ENCODE results near the gene PTPN2. TPM values are rescaled to one million over a fixed set of nuclear protein-coding genes. Genes with fewer than 3 reads are reported as not detected.
A peak's percentile ranks its signal among the peaks of the same experiment; 100 is the strongest.

PTPN2 gene
- polyA plus RNA-seq, 5 donors = 55.2 to 79.2 (median 72.9) TPM

DNA sequence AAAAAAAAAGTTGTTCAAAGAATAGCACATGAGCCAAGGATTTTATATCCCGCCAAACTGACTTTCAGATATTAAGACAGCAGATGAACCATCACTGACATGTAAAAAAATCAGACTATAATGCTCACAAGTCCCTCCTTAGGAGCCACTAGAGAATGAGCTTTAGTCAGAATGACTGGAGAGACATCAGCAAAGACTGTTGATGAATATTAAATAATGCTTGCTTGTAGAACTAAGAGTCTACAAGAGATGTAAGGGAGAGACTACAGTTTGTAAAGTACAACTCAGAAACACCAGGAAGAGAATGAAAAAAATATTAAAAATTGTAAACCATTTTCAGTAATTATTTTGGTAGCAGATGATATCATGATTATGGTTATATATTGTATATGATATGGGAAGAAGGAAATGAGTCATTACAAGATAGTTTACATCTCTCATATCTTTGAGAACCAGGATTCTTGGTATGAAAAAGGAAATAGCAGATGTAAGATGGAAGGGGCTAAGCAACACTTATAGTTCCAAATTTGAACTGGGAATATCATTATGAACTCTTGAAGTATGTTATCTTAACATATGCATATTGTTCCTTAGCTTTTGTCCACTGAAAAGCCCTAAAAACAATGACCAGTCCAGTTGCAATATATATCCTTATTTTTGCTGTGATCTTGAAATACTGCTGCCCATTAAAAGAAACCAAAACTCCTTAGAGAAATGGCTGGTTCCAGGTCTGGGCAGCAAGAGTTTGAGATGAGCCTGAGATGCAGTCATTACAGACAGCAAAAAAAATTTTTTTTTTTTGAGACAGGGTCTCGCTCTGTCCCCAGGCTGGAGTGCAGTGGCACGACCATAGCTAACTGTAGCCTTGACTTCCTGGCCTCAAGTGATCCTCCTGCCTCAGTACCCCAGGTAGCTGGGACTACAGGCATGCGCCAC is 55.7 kb downstream of the PTPN2 start:
- no peak for DNase-seq

DNA sequence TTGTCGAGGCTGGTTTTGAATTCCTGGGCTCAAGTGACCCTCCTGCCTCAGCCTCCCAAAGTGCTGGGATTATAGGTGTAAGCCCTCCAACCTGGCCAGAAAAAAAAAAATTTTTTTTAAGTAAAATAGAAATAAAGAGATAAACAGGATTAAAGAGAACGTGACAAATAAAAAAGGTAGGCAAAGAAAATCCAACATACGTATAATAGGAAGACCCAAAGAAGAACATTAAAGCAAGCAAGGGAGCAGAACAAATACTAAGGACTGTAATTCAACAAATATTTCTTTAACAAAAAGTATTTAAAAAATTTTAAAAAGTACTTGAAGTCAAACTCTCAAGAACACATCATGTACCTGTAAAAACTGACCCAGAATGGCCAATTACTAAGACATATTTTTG is 56.4 kb downstream of the PTPN2 start:
- DNase-seq = no peak

DNA sequence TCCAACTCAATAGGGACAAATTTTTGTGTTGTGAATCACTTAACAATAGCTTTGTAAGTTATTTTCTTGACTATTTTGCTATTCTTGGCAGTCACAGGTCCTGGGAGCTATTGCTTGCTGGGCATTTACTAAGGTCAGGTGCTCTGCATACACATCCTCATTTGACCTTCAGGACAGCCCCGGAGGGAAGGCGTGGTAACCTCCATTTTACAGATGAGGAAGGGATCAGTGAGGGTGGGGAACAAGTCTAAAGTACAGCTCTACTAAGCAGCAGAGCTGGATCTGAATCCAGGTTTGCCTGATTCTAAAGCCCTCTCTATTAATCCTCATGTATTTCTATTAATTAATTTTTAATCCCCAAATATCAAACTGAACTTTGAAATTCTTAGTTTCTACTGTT is 58.8 kb downstream of the PTPN2 start:
- DNase-seq = no peak

DNA sequence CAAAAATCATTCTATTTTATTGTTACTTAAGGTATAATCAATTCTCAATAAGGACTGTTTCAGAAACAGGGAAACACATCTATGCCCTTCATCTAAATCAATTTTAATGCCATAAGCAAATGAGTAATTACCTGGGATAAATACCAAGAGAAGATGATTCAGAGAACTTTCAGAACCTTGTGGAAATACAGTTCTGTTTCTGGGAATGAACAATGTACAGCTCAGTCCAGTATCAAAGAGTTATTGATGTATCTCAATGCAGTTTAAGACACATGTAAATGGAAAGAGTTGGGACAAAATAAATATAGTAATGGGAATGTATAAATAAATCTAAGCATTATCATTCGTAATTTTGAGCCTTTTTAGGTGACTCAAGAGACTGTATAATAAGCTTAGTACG is 60.1 kb downstream of the PTPN2 start:
- no peak for DNase-seq

DNA sequence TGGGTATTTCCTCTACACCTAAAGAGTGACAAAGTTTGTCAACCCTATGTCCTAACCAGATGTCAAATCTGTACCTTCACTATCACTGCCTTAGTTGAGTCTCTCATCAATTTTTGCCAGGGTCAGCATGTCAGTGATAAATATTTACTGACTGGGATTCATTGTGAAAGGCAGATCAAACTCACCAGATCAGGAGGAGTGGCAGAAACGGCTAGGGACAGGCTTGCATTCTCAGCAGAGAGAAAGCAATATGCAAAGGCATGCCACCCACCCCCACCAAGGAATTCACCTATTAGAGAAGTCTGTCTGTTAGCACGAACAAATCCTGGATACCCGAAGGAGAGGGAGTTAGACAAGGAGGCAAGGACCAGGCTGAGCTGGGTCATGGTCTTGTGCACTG is 62.6 kb downstream of the PTPN2 start:
- DNase-seq = no peak

DNA sequence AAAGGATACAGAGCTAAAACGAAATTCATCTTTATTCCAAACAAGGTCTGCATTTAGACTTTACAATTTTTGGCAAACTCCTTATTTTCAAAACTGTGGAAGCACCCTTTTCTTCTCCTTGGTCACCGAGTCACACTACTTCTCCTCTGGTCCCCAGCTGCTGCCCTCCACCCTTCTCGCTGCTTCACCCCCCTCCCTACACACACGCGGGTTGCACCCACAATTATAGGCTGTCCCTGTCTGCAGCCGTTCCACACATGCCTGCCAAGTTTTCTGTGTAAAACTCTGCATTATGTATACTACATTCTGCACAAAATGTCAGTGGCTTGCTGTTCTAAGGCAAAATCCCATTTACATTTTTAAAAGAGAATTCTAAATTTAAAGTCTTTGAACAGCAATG is 63.5 kb downstream of the PTPN2 start:
- peak; percentile 9 to 28 for DNase-seq

DNA sequence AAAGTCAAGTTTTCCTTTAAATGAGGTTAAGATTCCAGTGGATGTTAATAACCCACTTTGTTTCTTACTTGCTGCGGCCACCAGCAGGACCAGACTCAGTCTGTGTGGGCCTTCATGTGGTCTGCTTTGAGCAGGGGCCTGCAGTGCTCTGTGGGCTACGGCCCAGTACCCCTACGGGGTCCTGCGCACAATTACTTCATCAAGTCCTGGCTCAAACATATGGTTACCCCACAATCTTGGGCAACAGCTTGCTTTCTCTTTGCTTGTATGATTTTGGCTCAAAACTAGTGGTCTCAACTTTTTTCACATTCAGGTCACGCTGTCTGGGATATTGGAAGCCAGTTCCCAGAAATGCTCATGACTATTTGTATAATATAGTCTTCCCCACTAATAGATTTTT is 64.2 kb downstream of the PTPN2 start:
- peak in 1 of 2 donors; percentile 11 for DNase-seq

DNA sequence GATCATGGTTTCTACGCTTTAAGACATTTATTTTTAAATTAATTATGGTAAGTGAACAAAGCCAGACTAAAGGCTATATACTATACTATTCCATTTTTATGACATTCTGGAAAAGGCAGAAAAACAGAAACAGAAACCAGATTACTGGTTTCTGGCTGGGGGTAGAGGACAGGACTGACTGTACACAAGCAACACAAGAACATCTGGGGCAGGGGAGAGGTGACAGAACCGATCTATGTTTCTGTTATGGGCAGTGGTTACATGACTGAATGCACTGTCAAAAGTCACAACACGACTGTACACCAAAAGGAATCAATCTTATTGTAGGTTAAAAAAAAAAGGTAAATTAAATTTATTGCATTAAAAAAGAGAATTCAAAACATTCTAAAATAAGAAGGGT is 64.7 kb downstream of the PTPN2 start:
- no peak for DNase-seq

DNA sequence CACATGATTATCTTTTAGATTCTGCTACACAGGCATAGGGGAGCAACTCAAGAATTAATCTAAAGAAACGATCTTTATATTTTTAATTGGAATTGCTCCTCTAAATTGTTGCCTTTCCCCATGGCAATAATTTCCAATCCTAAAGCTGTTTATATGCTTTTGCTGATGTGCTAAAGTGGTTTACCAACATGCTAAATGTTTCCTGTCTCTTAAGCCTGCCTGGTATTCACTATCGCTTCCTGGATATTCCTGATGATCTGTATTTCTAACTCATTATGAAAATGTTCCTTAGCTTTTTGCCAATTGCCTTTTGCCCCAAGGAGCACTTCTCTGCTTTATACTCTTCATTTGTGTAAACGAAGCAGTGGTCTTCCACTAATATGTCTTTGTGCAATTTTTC is 65.8 kb downstream of the PTPN2 start:
- no peak for DNase-seq

DNA sequence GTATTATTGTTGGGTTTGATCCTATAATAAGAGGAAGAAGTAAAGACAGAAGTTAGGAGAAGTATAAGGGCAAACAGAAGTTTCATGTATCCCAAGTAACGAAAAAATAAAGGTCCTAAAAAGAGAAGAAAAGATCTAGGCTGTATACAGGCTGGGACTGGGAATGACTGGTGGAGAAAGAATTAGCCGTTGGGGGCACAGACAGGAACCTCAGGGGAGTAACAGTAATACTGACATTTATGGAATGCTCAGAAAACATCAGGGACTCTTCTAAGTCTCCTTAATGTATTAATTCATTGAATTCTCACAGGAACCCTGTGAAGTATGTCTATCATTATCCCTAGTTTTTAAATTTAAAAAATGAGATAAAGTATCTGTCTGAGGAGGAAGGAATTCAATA is 67.6 kb downstream of the PTPN2 start:
- DNase-seq = no peak

DNA sequence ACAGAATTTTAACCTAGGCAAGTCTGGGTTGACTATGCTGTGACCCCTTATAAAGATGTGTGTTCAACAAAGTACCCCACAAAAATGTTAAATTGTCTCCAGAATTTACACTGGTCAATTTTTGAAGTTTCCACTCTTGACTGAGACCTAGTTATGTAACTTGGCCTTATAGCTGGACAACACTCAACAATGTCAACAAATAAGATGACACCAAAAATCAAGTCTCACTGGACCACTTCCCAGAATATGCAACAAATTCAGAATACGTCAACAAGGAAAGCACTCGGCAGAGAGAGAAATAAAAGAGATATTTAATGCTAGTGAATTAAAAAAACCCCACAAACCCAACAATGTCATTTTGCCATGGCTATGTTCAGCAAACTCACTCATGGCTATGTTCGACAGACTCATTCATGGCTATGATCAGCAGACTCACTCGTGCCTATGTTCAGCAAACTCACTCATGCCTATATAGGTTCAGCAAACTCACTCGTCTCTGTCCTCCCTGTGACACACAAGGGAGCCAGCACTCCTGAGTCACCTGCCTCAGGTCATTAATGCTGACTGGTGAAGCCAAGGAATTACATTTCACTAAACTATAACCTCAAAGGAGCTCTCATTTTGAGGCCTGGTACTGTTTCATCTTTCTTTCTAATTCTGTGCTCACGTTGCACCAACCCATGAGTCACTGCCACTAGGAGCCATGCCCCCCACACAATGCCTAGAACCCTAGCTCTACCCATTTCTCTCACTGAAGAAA is 72.7 kb downstream of the PTPN2 start:
- DNase-seq = no peak

DNA sequence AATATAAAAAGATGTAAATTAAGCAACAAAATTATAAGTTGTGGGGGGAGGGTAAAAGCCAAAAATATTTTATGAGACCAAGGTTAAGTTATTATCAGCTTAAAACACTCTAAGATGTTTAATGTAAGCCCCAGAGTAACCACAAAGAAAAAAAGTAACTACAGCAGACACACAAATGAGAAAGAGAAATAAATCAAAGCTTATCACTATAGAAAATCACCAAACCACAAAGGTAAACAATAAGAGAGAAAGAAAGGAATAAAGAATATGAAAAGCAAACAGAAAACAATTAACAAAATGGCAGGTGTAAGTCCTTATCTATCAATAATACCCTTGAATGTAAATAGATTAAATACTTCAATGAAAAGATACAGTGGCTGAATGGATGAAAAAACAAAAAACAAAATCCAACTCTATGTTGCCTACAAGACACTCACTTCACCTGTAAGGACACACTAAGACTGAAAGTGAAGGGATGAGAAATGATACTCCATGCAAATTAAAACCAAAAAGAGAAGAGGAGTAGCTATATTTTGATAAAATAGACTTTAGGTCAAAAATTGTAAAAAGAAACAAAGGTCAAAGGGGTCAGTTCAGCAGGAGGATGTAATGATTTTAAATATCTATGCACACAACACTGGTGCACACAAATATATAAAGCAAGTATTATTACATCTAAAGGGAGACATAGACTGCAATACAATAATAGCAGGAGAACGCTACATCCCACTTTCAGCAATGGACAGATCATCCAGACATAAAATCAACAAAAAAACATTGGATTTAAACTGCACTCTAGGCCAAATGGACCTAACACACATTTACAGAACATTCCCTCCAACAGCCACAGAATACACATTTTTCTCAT is 80.7 kb downstream of the PTPN2 start:
- DNase-seq = no peak

DNA sequence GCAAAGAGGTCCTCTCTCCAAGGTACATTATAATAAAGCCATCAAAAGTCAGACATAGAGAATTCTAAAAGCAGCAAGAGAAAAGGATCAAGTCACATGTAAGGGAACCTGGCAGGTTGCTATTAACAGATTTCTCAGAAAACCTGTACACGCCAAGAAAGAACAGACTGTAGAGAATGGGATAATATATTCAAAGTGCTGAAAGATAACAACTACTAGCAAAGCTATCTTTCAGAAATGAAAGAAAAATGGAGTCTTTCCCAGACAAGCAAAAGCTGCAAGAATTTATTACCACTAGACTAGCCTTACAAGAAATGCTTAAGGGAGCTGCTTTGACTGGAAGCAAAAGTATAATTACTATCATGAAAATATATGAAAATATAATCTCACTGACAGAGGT is 81.5 kb downstream of the PTPN2 start:
- no peak for DNase-seq

DNA sequence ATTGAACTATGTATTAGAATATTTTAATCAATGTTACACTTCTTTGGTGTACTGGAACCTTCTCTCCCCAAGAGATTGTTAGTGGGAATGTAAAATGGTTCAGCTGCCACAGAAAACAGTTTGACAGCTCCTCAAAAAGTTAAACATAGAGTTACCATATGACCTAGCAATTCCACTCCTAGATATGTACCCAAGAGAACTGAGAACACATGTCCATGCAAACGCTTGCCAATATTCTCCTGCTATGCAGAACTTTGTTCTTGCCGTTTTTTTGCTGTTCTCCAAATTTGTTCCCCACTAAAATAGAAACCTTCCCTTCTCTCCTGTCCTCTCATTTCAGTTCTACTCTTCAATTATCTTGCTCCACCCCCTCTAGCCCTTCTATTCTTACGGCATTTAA is 87.6 kb downstream of the PTPN2 start:
- DNase-seq = no peak

DNA sequence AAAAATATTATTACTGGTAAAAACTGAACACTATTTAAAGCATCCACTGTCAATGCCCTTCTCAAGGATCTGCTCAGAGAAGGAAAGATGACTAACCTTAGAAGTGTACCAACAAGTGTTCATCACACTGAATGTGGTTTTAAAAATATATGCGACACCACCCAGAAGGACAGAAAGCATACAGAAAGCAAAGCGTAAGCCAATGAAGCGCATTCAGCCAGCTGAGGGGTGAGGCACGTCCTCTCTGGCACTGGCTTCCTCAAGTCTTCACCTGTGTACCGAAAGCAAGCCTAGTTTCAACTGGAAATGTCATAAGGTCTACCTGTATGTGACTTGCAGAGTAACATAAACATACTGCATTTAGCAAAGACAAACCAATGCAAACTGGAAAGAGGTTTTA is 92.4 kb downstream of the PTPN2 start:
- no peak for DNase-seq

DNA sequence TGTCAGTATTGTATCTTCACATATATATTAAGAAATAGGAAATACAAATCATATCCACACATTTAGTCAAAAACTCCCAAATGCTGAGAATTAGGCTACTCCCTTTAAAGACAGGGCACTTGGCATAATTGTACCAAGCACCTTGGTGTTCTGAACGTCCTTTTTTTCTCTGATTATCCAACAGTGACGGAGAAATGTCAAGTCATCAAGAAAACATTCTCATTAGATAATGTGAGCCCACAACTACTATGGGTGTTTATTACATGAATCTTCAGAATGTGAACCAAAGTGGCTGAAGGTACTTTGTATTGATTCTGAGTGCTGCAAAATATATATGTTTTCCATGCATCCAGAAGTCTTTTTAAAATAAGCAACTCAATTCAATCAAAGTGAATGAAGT is 97.4 kb downstream of the PTPN2 start:
- no peak for DNase-seq

DNA sequence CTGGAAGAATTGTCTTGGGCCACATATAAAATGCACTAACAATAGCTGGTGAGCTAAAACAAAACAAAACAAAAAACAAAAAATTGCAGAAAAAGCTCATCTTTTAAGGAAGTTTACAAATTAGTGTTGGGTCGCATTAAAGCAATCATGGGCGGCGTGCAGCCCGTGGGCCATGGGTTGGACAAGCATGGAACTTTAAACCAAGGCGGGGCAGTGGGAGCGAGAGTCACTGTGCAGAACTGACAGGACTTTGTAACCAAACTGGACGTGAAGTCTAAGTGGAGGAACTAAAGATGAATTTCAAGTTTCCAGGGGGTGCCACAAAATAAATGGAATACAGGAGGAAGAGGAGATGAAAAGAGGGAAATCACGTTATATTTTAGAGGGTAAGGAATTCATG is 100.5 kb downstream of the PTPN2 start:
- no peak for DNase-seq

DNA sequence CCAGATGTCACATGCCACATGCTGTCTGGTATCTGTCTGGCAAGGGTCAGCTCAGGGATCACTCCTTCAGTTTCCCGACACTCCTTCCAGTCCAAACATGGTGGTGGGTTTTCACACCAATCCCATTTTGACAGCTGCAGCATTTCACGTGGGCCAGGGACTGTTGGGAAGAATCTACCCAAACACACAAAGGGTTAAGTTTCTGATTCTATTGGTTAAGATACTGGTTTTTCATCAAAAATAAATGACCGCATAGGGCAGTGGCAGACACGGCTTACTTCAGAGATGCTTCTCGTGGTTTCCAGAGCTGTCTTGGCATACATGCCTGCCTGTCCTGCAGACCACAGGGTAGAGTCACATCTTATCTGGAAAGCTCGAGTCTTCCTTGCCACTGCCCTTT is 101.5 kb downstream of the PTPN2 start:
- DNase-seq = no peak

DNA sequence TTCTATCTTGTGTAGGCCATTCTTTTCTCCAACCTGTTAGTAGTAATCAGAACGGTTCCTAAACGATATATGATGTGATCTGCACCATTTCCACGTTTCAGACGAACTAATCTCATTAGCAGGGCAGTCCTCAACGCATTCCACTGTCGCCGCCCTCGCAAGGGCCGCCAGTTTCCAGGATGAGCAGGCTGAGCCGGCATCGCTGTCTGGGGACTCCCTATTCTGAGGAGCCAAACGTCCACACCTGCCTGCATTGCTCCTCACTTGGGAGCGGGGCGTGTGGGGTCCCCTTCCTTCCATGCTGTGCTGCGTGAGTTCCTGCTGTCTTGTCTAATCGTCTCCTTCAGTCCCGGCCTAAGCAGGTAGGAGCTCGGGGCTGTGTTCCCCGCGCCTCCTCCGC is 104.6 kb downstream of the PTPN2 start:
- DNase-seq = no peak

DNA sequence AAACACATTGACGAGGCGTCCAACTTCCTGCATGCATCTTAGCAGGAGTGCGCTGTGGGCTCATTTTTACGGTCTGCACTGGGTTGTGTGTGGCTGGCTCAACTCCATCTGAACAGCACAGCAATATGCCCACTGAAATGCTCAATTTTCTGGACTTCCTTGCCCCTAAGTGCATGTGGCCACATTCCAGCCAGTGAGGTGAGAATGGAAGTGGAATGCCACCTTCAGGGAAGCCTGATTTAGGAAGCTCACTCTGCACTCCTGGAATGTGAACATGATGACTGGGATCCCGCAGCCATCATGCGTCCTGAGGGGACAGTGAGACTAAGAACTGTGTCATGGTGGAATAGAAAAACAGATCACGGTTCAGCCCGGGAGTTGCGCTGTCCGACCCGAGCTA is 105.0 kb downstream of the PTPN2 start:
- no peak for DNase-seq

DNA sequence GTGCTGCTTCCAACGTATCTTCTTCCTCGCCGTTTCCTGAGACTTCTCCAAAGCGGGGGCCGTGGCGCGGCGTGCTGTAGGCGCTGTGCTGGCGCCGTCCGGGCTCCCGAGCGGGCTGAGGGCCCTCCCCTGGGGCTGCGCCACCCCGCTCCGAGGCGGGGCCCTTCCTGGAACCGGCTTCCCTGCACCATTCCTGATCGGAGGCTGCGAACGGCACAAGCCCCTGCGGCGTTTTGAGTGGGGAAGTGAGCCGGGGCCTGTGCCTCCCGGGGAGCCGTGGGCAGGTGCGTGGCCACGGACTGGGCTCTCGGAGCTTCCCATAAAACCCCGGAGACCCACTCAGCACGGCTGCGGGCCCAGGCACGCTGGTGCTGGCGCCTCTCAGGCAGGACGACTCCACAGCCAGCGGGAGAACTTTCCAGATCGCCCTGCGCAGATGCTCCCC is 106.5 kb downstream of the PTPN2 start:
- DNase-seq = no peak

DNA sequence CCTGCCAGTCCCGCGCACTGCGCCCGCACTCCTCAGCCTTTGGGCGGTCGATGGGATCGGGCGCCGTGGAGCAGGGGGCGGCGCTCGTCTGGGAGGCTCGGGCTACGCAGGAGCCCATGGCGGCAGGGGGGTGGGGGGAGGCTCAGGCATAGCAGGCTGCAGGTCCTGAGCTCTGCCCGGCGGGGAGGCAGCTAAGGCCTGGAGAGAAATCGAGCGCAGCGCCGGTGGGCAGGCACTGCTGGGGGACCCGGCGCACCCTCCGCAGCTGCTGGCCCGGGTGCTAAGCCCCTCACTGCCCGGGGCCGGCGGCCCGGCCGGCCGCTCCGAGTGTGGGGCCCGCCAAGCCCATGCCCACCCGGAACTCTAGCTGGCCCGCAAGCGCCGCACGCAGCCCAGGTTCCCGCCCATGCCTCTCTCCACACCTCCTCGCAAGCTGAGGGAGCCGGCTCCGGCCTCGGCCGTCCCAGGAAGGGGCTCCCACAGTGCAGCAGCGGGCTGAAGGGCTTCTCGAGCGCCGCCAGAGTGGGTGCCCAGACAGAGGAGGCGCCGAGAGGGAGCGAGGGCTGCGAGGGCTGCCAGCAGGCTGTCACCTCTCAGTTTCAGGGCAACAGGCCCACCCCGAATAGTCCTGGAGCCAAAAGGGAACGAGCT is 107.1 kb downstream of the PTPN2 start:
- no peak for DNase-seq
